Tibial artery (tissue), 4 donors: Measurements from ENCODE around the gene RAB11FIP4.

Source experiments
- DNase-seq, 2 donors: peaks; one replicate each; pipeline ENCODE4 v3.0.0-alpha.2; 2019
- H3K27ac ChIP-seq, 2 donors: fragments of 200-600 bp; sonication (generic) in 1 of 2; 1 replicate in 1 of 2; 2 replicates in 1 of 2; pipeline ENCODE4 v1.5.1; 2018 to 2019; ENCODE audit warnings: mild to moderate bottlenecking in 1 of 2
- H3K27me3 ChIP-seq, 2 donors: fragments of 200-600 bp; sonication (generic) in 1 of 2; one replicate each; pipeline versions ENCODE4 v1.5.1 to v1.6.0; 2016 to 2019
- H3K36me3 ChIP-seq, 3 donors: fragments of 200-600 bp; sonication (generic) in 2 of 3; one replicate each; pipeline ENCODE4 v1.5.1; 2016 to 2019; ENCODE audit warnings: mild to moderate bottlenecking in 2 of 3
- H3K4me1 ChIP-seq, 4 donors: fragments of 200-600 bp; sonication (generic) in 2 of 4; 1 replicate in 3 of 4; 2 replicates in 1 of 4; pipeline ENCODE4 v1.5.1; 2016 to 2019
- H3K4me3 ChIP-seq, 2 donors: fragments of 200-600 bp; sonication (generic) in 1 of 2; 1 replicate in 1 of 2; 2 replicates in 1 of 2; pipeline ENCODE4 v1.5.1; 2018 to 2019; ENCODE audit warnings: mild to moderate bottlenecking in 2 of 2
- H3K9me3 ChIP-seq, 3 donors: fragments of 200-600 bp; sonication (generic) in 1 of 3; one replicate each; pipeline ENCODE4 v1.5.1; 2016 to 2019
- intact Hi-C: fragments of 100-400 bp; cut with DNase I; formaldehyde crosslinking; loops from one replicate; pipeline ENCODE4 v1.15.0; 2023; ENCODE audit warnings: low total_unique reads
- TF ChIP-seq, protein P1 (sequence below), 2 experiments: fragments of 200-600 bp in 1 of 2; fragments of 450-650 bp in 1 of 2; IDR thresholded peaks; one replicate each; pipeline ENCODE4 v1.5.1; 2017 to 2019; ENCODE audit warnings: antibody characterized with exemption in 2 of 2, mild to moderate bottlenecking in 1 of 2, moderate library complexity in 1 of 2

RAB11FIP4 gene

DNA sequence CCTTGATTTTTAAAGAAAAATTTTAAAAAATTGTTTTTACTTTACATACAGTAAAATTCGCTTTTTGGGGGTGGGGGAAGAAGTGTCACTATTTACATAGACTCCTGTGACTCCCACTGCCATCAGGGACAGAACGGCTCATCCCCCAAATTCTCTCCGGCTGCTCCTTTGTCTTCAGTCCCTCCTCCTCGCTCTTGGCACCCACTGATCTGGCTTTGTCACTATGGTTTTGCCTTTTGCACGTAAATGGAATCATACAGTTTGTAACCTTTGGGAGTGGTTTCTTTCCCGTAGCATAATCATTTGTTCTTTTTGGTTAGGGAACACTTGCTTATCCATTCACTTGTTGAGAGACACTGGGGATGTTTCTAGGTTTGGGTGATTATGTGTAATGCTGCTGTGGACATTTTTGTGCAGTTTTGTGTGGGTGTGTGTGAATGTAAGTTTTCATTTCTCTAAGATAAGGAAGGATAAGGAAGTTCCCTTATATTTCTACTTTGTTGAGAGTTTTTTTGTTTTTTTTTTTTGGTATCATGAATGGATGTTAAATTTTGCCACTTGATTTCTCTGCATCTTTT is 27.4 kb downstream of the RAB11FIP4 start:
- intact Hi-C loops = no loop called here
- TF ChIP-seq, protein P1, sequence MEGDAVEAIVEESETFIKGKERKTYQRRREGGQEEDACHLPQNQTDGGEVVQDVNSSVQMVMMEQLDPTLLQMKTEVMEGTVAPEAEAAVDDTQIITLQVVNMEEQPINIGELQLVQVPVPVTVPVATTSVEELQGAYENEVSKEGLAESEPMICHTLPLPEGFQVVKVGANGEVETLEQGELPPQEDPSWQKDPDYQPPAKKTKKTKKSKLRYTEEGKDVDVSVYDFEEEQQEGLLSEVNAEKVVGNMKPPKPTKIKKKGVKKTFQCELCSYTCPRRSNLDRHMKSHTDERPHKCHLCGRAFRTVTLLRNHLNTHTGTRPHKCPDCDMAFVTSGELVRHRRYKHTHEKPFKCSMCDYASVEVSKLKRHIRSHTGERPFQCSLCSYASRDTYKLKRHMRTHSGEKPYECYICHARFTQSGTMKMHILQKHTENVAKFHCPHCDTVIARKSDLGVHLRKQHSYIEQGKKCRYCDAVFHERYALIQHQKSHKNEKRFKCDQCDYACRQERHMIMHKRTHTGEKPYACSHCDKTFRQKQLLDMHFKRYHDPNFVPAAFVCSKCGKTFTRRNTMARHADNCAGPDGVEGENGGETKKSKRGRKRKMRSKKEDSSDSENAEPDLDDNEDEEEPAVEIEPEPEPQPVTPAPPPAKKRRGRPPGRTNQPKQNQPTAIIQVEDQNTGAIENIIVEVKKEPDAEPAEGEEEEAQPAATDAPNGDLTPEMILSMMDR (IDR thresholded peaks at IDR 0.05) = no peak
- H3K9me3 ChIP-seq = peaks cover 0 to 11% (median 3%) of the 10 kb centered on the region in 3 donors

DNA sequence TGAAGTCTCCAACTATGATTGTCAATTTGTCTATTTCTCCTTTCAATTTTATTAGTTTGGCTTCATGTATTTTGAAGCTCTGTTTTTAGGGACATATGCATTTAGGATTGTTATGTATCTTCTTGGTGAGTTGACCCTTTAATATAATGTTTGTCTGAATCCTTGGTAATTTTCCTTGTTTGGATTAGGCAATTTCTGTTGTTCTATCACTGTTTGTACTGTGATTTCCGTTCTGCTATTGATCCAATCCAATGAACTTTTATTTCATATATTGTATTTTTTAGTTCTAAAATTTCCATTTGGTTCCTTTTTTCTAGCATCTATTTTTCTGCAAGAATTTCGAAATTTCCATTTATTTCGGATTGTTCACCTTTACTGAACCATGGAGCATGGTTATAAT is 31.0 kb downstream of the RAB11FIP4 start:
- Histone ChIP-seq H3K9me3 (peaks cover 0 to 11% (median 3%) of the 10 kb centered on the region in 3 donors), H3K27ac (no peak overlapping the region), H3K4me3 (no peak overlapping the region), H3K4me1 (no peaks in the 10 kb centered on the region), H3K27me3 (peaks cover 0 to 33% of the 10 kb centered on the region in 2 donors), H3K36me3 (no peaks in the 10 kb centered on the region)
- DNase-seq = no peak
- intact Hi-C loops = no loop called here
- TF ChIP-seq, protein P1 (IDR thresholded peaks at IDR 0.05) = no peak

More for the DNA sequence above, 27.4 kb downstream of the RAB11FIP4 start:
- H3K27me3 ChIP-seq = peaks cover 0 to 15% of the 10 kb centered on the region in 2 donors
- no peak overlapping the region for H3K4me3 ChIP-seq
- H3K27ac ChIP-seq = no peak overlapping the region
- DNase-seq = no peak
- H3K36me3 ChIP-seq = no peaks in the 10 kb centered on the region
- H3K4me1 ChIP-seq = no peaks in the 10 kb centered on the region

DNA sequence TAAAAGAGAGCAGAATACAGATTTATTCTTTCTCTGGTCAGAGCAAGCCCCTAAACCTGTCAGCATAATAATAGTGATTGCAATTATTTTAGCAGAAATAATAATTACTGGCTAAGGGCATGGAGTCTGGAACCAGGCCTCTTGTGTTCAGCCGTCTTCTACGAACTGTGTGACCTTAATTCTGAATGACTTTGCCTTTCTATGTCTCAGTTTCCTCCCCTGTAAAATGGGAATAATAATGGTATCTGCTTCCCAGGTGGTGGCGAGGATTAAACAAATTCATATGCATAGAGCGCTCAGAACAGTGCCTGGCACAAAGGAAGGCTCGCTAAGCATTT is 33.4 kb downstream of the RAB11FIP4 start:
- intact Hi-C loops = no loop called here
- Histone ChIP-seq H3K4me1 (no peaks in the 10 kb centered on the region), H3K27me3 (peaks cover 0 to 51% of the 10 kb centered on the region in 2 donors), H3K4me3 (no peak overlapping the region), H3K27ac (no peak overlapping the region), H3K9me3 (peaks cover 0 to 11% (median 3%) of the 10 kb centered on the region in 3 donors), H3K36me3 (no peaks in the 10 kb centered on the region)
- TF ChIP-seq, protein P1 (IDR thresholded peaks at IDR 0.05) = no peak
- DNase-seq = no peak

DNA sequence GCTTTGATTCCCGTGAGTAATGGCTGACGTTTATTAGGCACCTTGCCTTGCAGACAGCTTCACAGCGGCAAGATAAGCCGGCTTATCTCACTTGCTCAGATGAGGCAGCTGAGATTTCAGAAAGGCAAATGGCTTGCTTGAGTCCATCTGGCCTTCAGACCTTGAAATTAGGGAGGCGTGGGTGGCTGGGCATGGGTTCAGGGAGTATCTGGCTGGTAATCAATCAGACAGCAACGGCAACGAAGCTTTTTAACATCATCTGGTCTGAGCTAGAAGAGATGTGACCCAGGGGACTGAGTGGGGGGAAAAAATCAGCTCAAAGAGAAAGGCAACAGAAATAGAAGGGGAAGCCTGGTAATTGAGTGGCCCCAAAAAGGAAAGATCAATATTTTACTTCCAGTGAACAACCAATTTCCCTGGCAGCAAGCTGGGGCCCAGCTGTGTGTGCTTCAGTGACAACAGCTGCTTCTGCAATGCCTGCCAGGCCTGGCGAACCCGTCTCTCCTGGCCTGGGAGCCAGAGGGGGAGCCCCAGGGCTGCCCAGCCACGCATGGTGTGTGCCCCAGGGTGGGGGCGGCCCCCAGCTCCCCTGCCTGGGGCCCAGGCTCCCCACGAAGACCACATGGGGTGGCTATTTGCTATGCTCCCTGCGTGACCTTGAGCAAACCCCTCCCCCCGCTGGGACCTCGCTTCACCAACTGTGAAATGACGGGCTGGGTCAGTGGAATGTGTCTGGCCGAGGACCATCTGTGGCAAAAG is 34.0 kb downstream of the RAB11FIP4 start:
- no peaks in the 10 kb centered on the region for H3K4me1 ChIP-seq
- H3K27ac ChIP-seq = no peak overlapping the region
- intact Hi-C loops = no loop called here
- no peaks in the 10 kb centered on the region for H3K36me3 ChIP-seq
- peaks cover 0 to 11% (median 3%) of the 10 kb centered on the region in 3 donors for H3K9me3 ChIP-seq
- TF ChIP-seq, protein P1 (IDR thresholded peaks at IDR 0.05) = no peak
- DNase-seq = no peak
- peaks cover 0 to 52% of the 10 kb centered on the region in 2 donors for H3K27me3 ChIP-seq
- H3K4me3 ChIP-seq = no peak overlapping the region

DNA sequence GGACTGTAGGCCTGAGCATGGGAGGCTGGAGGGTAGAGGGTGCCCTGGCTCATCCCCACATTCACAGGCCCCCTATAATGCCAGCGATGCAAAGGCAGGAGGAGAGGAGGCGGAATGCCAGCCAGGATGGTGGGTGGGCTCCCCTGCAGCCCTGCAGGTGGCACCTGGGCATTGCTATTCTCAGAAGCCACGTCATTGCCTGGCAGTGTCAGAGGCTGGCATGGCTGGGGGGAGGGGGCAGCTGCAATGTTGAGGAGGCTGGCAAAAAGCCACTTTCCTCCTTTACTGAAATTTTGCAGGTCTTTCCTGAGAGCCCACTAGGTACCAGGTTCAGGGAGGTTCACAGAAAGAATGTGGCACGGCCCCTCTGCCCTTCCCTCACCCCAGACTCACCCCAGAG is 36.2 kb downstream of the RAB11FIP4 start:
- intact Hi-C loops = no loop called here
- H3K4me1 ChIP-seq = no peaks in the 10 kb centered on the region
- no peak for DNase-seq
- peaks cover 0 to 7% (median 0%) of the 10 kb centered on the region in 3 donors for H3K9me3 ChIP-seq
- no peak overlapping the region for H3K27ac ChIP-seq
- H3K27me3 ChIP-seq = peaks cover 0 to 63% of the 10 kb centered on the region in 2 donors
- H3K36me3 ChIP-seq = no peaks in the 10 kb centered on the region
- TF ChIP-seq, protein P1 (IDR thresholded peaks at IDR 0.05) = no peak
- H3K4me3 ChIP-seq = no peak overlapping the region
